ENCODE measurements around the gene TPM4. TPM values are rescaled to one million over a fixed set of nuclear protein-coding genes. Genes with fewer than 3 reads are reported as not detected.

Gene TPM4
- total and polyA plus RNA-seq, 2 donors (not counting 1 experiment from before 2014, with no cell fraction given) = 65.4 to 127 TPM

- H3K9me3 ChIP-seq (ENCODE audit: control extremely low read depth in 1 of 3, control insufficient read depth in 2 of 3, insufficient read depth in 1 of 3, low read length in 2 of 3) = peaks cover 0 to 4% (median 0%) of the 10 kb centered on the region in 3 donors
- H3K4me1 Mint-ChIP-seq = peaks cover 12% of the 10 kb centered on the region
- H3K4me2 ChIP-seq (replicated peaks; ENCODE audit: low read depth, low read length, poor library complexity, severe bottlenecking) = no peak overlapping the region
- TF ChIP-seq, protein P1, sequence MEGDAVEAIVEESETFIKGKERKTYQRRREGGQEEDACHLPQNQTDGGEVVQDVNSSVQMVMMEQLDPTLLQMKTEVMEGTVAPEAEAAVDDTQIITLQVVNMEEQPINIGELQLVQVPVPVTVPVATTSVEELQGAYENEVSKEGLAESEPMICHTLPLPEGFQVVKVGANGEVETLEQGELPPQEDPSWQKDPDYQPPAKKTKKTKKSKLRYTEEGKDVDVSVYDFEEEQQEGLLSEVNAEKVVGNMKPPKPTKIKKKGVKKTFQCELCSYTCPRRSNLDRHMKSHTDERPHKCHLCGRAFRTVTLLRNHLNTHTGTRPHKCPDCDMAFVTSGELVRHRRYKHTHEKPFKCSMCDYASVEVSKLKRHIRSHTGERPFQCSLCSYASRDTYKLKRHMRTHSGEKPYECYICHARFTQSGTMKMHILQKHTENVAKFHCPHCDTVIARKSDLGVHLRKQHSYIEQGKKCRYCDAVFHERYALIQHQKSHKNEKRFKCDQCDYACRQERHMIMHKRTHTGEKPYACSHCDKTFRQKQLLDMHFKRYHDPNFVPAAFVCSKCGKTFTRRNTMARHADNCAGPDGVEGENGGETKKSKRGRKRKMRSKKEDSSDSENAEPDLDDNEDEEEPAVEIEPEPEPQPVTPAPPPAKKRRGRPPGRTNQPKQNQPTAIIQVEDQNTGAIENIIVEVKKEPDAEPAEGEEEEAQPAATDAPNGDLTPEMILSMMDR (IDR thresholded peaks at IDR 0.05) = peak; percentile 46
- no peak for TF ChIP-seq EZH2 (IDR thresholded peaks at IDR 0.05; ENCODE audit: borderline replicate concordance, insufficient read depth, low read depth, low read length, poor library complexity, severe bottlenecking)
- 73% methylated on average over 3 of the region's 6 CpGs for WGBS (ENCODE audit: insufficient coverage)
- no peak overlapping the region for H3K4me3 Mint-ChIP-seq
- H3K9ac ChIP-seq (ENCODE audit: low read length) = no peak overlapping the region
- CTCF ChIA-PET = interaction anchor here (0.6 to 7.3 kb wide), 15 partner anchors 9 to 335 kb away, joined by 3 to 57 read pairs (median 3); partner anchors contain the start of genes FAM32A, HSH2D, RAB8A and TPM4
- no peak overlapping the region for H3K4me3 ChIP-seq (ENCODE audit: control extremely low read depth in 1 of 5, extremely low read depth in 1 of 5, insufficient read depth in 1 of 5, low read depth in 2 of 5, low read length in 4 of 5)
- intact Hi-C loops (cut with micrococcal nuclease) = loop anchor here (1.0 kb wide), 2 partner anchors 45 to 116 kb away; partner anchors contain the start of gene RAB8A
- H3K79me2 ChIP-seq (ENCODE audit: control insufficient read depth, insufficient read depth, low read length) = peaks cover 27% of the 10 kb centered on the region
- H3K4me1 ChIP-seq (ENCODE audit: control insufficient read depth in 2 of 2, insufficient read depth in 2 of 2, low read length in 2 of 2) = peaks cover 26 to 40% of the 10 kb centered on the region in 2 donors
- DNase-seq (peak; percentile 68), ATAC-seq (ENCODE audit: low read depth) (no peak)
- peak overlapping the region; percentile 4 for H2AFZ ChIP-seq (ENCODE audit: insufficient read depth, low read depth, low read length, poor library complexity, severe bottlenecking)
- H3K9me3 Mint-ChIP-seq (ENCODE audit: insufficient read depth) = no peaks in the 10 kb centered on the region
- H4K20me1 ChIP-seq (ENCODE audit: control insufficient read depth, insufficient read depth, low read length, poor library complexity, severe bottlenecking) = no peaks in the 10 kb centered on the region
- POLR2A ChIA-PET = no interaction called here
- no peaks in the 10 kb centered on the region for H3K27me3 ChIP-seq (replicated peaks in 1 of 4; ENCODE audit: control extremely low read depth in 1 of 4, control insufficient read depth in 3 of 4, insufficient read depth in 4 of 4, low read length in 3 of 4)
- peak overlapping the region; percentile 81 for H3K27ac Mint-ChIP-seq
- no peaks in the 10 kb centered on the region for H3K27me3 Mint-ChIP-seq
- H3K27ac ChIP-seq (ENCODE audit: low read length in 2 of 2) = no peak overlapping the region
- no peaks in the 10 kb centered on the region for H3K36me3 ChIP-seq (replicated peaks in 1 of 2; ENCODE audit: control extremely low read depth in 1 of 2, control insufficient read depth in 1 of 2, extremely low read depth in 1 of 2, insufficient read depth in 2 of 2, low read length in 1 of 2)
Measured at GRCh38 chr19:16066611-16067104, 9.6 kb upstream of the TPM4 start.

DNA sequence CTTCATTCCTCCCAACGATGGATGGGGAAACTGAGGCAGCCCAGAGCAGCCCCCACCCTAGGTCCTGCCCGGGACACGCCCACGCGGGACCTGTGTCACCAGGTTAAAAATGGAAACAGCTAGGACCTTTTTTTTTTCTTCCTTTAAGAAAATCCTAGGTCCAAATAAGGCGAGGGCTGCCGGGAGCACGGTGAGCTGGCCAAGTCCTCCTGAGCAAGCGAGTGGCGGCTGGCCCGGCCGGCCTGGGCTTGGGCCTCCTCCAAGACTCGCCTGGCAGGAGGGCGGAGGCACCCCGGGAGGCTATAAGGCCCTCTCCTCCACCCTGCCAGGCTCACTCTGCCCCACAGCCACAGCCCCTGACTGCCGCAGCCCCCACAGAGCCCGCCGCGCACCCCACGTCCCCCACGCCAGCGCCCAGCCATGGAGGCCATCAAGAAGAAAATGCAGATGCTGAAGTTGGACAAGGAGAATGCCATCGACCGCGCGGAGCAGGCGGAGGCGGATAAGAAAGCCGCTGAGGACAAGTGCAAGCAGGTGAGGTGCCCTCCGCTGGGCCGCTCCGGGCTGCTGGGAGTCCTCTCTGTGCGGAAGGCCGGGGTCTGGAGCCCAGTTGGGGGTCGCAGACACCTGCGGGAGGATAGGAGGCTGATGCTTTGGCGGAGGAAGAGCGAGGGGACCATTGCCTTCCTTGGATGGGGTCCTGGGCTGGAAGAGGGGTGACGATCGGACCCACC is 8.9 kb upstream of the TPM4 start:
- no peak overlapping the region for H3K4me2 ChIP-seq (replicated peaks; ENCODE audit: low read depth, low read length, poor library complexity, severe bottlenecking)
- H3K36me3 ChIP-seq (replicated peaks in 1 of 2; ENCODE audit: control extremely low read depth in 1 of 2, control insufficient read depth in 1 of 2, extremely low read depth in 1 of 2, insufficient read depth in 2 of 2, low read length in 1 of 2) = no peaks in the 10 kb centered on the region
- H3K79me2 ChIP-seq (ENCODE audit: control insufficient read depth, insufficient read depth, low read length) = peaks cover 27% of the 10 kb centered on the region
- no peaks in the 10 kb centered on the region for H3K9me3 Mint-ChIP-seq (ENCODE audit: insufficient read depth)
- H3K27me3 Mint-ChIP-seq = no peaks in the 10 kb centered on the region
- peaks cover 0 to 4% (median 0%) of the 10 kb centered on the region in 3 donors for H3K9me3 ChIP-seq (ENCODE audit: control extremely low read depth in 1 of 3, control insufficient read depth in 2 of 3, insufficient read depth in 1 of 3, low read length in 2 of 3)
- peaks cover 26 to 41% of the 10 kb centered on the region in 2 donors for H3K4me1 ChIP-seq (ENCODE audit: control insufficient read depth in 2 of 2, insufficient read depth in 2 of 2, low read length in 2 of 2)
- H2AFZ ChIP-seq (ENCODE audit: insufficient read depth, low read depth, low read length, poor library complexity, severe bottlenecking) = no peak overlapping the region
- WGBS (ENCODE audit: insufficient coverage) = 93% methylated on average over 38 of the region's 40 CpGs
- no peak for ATAC-seq (ENCODE audit: low read depth)
- H3K4me1 Mint-ChIP-seq = peaks cover 14% of the 10 kb centered on the region
- H3K4me3 Mint-ChIP-seq = no peak overlapping the region
- no peaks in the 10 kb centered on the region for H4K20me1 ChIP-seq (ENCODE audit: control insufficient read depth, insufficient read depth, low read length, poor library complexity, severe bottlenecking)
- H3K27ac Mint-ChIP-seq = no peak overlapping the region
- H3K4me3 ChIP-seq (ENCODE audit: control extremely low read depth in 1 of 5, extremely low read depth in 1 of 5, insufficient read depth in 1 of 5, low read depth in 2 of 5, low read length in 4 of 5) = no peak overlapping the region
- no peak for DNase-seq
- TF ChIP-seq, protein P1 (IDR thresholded peaks at IDR 0.05) = no peak
- ChIA-PET POLR2A (no interaction called here), CTCF (interaction anchor here (0.5 to 7.3 kb wide), 13 partner anchors 8 to 1691 kb away, joined by 3 to 57 read pairs (median 4); partner anchors contain the start of genes FAM32A, RAB8A and TPM4)
- no peak overlapping the region for H3K9ac ChIP-seq (ENCODE audit: low read length)
- H3K27ac ChIP-seq (ENCODE audit: low read length in 2 of 2) = no peak overlapping the region
- no peaks in the 10 kb centered on the region for H3K27me3 ChIP-seq (replicated peaks in 1 of 4; ENCODE audit: control extremely low read depth in 1 of 4, control insufficient read depth in 3 of 4, insufficient read depth in 4 of 4, low read length in 3 of 4)
- intact Hi-C loops (cut with micrococcal nuclease) = no loop called here
